PFSK-1 (cell line): ENCODE results near the gene AGTPBP1.

ENCODE experiments used
- FOXP2 ChIP-seq: optimal IDR thresholded peaks from 2 replicates; pipeline ENCODE3; 2011; ENCODE audit warnings: borderline replicate concordance, control low read depth, inconsistent platforms; ENCODE audit not compliant: insufficient read depth; ENCODE audit errors: extremely low read length, extremely low read depth
- POLR2AphosphoS5 ChIP-seq: IDR thresholded peaks from 2 replicates; pipeline ENCODE4 v1.6.1; 2012; ENCODE audit warnings: low read depth, mild to moderate bottlenecking, control low read depth, low read length, moderate library complexity
- SIN3A ChIP-seq: IDR thresholded peaks from 2 replicates; pipeline ENCODE4 v1.6.1; 2012; ENCODE audit warnings: mild to moderate bottlenecking, low read length, moderate library complexity, borderline replicate concordance; ENCODE audit not compliant: insufficient read depth
- TAF1 ChIP-seq: IDR thresholded peaks from 2 replicates; pipeline ENCODE4 v1.6.1; 2012; ENCODE audit warnings: low read length, control low read depth, borderline replicate concordance; ENCODE audit not compliant: insufficient read depth
- TF ChIP-seq, protein P1 (sequence below), 2 experiments: IDR thresholded peaks; 2 replicates each; pipeline versions ENCODE4 v1.6.1 to v1.8.0; 2011 to 2012; ENCODE audit warnings: low read depth in 2 of 2, low read length in 2 of 2, control low read depth in 1 of 2, inconsistent platforms in 1 of 2, mild to moderate bottlenecking in 1 of 2, moderate library complexity in 1 of 2; ENCODE audit not compliant: insufficient read depth in 1 of 2

AGTPBP1 gene

GRCh38 chr9:85723215-85723614, 18.5 kb downstream of the AGTPBP1 start:
- TF ChIP-seq, protein P1, sequence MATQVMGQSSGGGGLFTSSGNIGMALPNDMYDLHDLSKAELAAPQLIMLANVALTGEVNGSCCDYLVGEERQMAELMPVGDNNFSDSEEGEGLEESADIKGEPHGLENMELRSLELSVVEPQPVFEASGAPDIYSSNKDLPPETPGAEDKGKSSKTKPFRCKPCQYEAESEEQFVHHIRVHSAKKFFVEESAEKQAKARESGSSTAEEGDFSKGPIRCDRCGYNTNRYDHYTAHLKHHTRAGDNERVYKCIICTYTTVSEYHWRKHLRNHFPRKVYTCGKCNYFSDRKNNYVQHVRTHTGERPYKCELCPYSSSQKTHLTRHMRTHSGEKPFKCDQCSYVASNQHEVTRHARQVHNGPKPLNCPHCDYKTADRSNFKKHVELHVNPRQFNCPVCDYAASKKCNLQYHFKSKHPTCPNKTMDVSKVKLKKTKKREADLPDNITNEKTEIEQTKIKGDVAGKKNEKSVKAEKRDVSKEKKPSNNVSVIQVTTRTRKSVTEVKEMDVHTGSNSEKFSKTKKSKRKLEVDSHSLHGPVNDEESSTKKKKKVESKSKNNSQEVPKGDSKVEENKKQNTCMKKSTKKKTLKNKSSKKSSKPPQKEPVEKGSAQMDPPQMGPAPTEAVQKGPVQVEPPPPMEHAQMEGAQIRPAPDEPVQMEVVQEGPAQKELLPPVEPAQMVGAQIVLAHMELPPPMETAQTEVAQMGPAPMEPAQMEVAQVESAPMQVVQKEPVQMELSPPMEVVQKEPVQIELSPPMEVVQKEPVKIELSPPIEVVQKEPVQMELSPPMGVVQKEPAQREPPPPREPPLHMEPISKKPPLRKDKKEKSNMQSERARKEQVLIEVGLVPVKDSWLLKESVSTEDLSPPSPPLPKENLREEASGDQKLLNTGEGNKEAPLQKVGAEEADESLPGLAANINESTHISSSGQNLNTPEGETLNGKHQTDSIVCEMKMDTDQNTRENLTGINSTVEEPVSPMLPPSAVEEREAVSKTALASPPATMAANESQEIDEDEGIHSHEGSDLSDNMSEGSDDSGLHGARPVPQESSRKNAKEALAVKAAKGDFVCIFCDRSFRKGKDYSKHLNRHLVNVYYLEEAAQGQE (IDR thresholded peaks at IDR 0.05; ENCODE audit: insufficient read depth in 1 of 2, low read depth in 2 of 2, low read length in 2 of 2): no peak
- no peak for TF ChIP-seq FOXP2
- TF ChIP-seq SIN3A: no peak
- no peak for TF ChIP-seq TAF1
- no peak for TF ChIP-seq POLR2AphosphoS5

GRCh38 chr9:85717220-85717619, 24.5 kb downstream of the AGTPBP1 start:
- TF ChIP-seq TAF1 (no peak), SIN3A (no peak), FOXP2 (no peak), POLR2AphosphoS5 (no peak)
- TF ChIP-seq, protein P1 (IDR thresholded peaks at IDR 0.05; ENCODE audit: insufficient read depth in 1 of 2, low read depth in 2 of 2, low read length in 2 of 2): no peak

DNA sequence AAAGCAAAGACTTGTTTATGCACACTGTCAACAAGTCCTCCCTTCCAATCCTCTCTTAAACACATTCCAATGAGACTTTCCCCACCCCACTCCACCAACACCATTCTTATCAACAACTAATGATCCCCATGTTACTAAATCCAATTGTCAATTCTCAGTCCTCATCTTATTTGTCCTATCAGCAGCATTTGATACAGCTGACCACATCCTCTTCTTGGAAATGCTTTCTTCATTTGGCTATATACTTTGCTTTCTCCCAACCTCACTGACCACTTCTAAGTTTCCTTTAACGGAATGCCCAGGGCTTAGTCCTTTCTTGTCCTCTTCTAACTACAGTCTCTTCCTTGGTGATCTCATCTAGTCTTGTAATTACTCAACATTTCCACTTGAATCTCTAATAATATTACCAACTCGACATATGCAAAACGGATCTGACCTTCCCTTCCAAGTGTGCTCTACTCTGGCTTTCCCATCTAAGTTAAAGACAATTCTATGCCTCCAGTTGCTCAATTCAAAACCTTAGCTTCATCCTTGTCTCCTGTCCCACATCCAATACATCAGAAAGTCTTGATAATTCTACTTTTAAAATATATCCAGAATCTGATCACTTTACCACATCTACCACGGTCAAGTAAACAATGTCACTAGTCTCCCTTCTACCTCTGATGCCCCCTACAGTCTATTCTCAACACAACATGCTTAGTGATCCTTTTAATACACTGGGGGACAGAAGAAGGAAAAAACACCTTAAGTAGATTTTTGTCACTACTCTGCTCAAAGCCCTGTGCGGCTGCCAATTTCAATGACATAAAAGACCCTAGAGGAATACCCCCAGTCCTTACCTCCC, 25.5 kb downstream of the AGTPBP1 start:
- TF ChIP-seq POLR2AphosphoS5 (no peak), SIN3A (no peak), FOXP2 (no peak), TAF1 (no peak)
- TF ChIP-seq, protein P1 (IDR thresholded peaks at IDR 0.05; ENCODE audit: insufficient read depth in 1 of 2, low read depth in 2 of 2, low read length in 2 of 2): no peak

DNA sequence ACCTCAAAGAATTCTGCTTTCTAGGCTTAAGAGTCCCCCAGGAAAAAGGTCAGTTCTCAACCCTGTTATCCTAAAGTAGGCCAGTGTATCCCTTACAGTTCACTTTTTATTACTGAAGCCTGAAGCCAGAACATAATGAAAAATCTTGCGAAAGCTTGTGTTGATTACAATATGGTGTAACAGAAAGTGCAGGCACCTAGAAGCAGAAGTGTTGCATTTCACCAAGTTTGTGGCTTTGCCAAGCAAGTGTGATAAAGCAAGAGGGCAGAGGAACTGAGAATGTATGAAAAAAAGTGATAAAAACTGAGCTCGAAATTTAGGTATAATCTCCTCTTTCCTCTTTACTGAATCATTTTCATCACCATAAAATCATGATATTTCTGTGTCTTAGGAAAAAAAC, 26.2 kb downstream of the AGTPBP1 start:
- no peak for TF ChIP-seq POLR2AphosphoS5

GRCh38 chr9:85713897-85714296, 27.9 kb downstream of the AGTPBP1 start:
- TF ChIP-seq FOXP2: no peak
- TF ChIP-seq, protein P1 (IDR thresholded peaks at IDR 0.05; ENCODE audit: insufficient read depth in 1 of 2, low read depth in 2 of 2, low read length in 2 of 2): no peak
- no peak for TF ChIP-seq POLR2AphosphoS5
- no peak for TF ChIP-seq SIN3A
- TF ChIP-seq TAF1: no peak
